ENCODE data around the gene SPTBN1.

Gene SPTBN1

GRCh38 chr2:54574107-54574859, 118.2 kb downstream of the SPTBN1 start:
- no peak for DNase-seq (ENCODE audit: low spot score)

- no peak for DNase-seq (ENCODE audit: low spot score)
Measured at GRCh38 chr2:54574860-54575247, 118.7 kb downstream of the SPTBN1 start.

GRCh38 chr2:54575379-54575888, 119.3 kb downstream of the SPTBN1 start:
- DNase-seq (ENCODE audit: low spot score) = no peak

GRCh38 chr2:54577035-54577434, 120.9 kb downstream of the SPTBN1 start:
- no peak for DNase-seq (ENCODE audit: low spot score)

- DNase-seq (ENCODE audit: low spot score) = no peak
Measured at GRCh38 chr2:54577944-54578647, 122.0 kb downstream of the SPTBN1 start.

GRCh38 chr2:54578648-54579045, 122.5 kb downstream of the SPTBN1 start:
- DNase-seq (ENCODE audit: low spot score) = no peak

- no peak for DNase-seq (ENCODE audit: low spot score)
Measured at GRCh38 chr2:54579061-54579681, 123.0 kb downstream of the SPTBN1 start.

GRCh38 chr2:54579682-54580620, 123.8 kb downstream of the SPTBN1 start:
- DNase-seq (ENCODE audit: low spot score) = no peak

- no peak for DNase-seq (ENCODE audit: low spot score)
Measured at GRCh38 chr2:54581326-54582039, 125.4 kb downstream of the SPTBN1 start.

- no peak for DNase-seq (ENCODE audit: low spot score)
Measured at GRCh38 chr2:54582987-54583386, 126.9 kb downstream of the SPTBN1 start.

- no peak for DNase-seq (ENCODE audit: low spot score)
Measured at GRCh38 chr2:54584598-54584997, 128.5 kb downstream of the SPTBN1 start.

- no peak for DNase-seq (ENCODE audit: low spot score)
Measured at GRCh38 chr2:54585136-54585733, 129.1 kb downstream of the SPTBN1 start.

- no peak for DNase-seq (ENCODE audit: low spot score)
Measured at GRCh38 chr2:54586062-54586461, 129.9 kb downstream of the SPTBN1 start.

- DNase-seq (ENCODE audit: low spot score) = no peak
Measured at GRCh38 chr2:54586494-54586893, 130.4 kb downstream of the SPTBN1 start.

GRCh38 chr2:54587171-54588016, 131.3 kb downstream of the SPTBN1 start:
- no peak for DNase-seq (ENCODE audit: low spot score)

- no peak for DNase-seq (ENCODE audit: low spot score)
Measured at GRCh38 chr2:54588244-54588899, 132.2 kb downstream of the SPTBN1 start.

GRCh38 chr2:54589038-54589339, 132.9 kb downstream of the SPTBN1 start:
- DNase-seq (ENCODE audit: low spot score) = no peak

GRCh38 chr2:54589340-54590215, 133.5 kb downstream of the SPTBN1 start:
- no peak for DNase-seq (ENCODE audit: low spot score)

All from RKO (cell line).